ENCODE measurements around the gene NACC2. TPM values are rescaled to one million over a fixed set of nuclear protein-coding genes. Genes with fewer than 3 reads are reported as not detected.

NACC2 gene
- total and polyA plus RNA-seq, 2 donors (not counting 3 experiments of a cell fraction or from before 2014, with no cell fraction given) = 15.8 to 27.1 TPM

DNA sequence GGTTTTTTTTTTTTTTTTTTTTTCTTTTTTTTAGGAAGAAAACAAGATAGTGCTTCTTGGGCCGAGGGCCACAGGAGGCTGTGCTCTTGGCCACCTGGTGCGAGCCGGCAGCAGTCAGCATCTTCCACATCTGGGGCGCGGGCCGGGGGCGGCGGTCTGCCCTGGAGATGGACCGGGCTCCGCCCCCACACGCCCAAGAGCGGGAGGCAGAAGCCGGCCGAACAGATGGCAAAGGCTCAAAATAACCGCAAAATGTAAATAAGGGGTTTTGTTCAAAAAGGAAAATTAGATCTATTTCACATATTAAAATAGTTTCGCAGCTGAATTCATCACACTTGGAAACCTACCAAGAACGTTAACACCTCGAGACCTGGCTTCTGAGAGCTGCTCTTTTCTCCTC, 82.4 kb downstream of the NACC2 start:
- FAIRE-seq (peak; percentile 31), DNase-seq (ENCODE audit: low read depth, low spot score) (no peak)
- POLR2A ChIA-PET = no interaction called here
- H3K4me2 ChIP-seq (ENCODE audit: insufficient read depth, low read length) = no peak overlapping the region
- H4K20me1 ChIP-seq (replicated peaks; ENCODE audit: control insufficient read depth, extremely low read depth, insufficient read depth, low read length) = no peaks in the 10 kb centered on the region
- peak overlapping the region; percentile 30 for H3K9ac ChIP-seq (replicated peaks; ENCODE audit: extremely low read depth, insufficient read depth, low read length)
- CTCF ChIA-PET = no interaction called here
- TF ChIP-seq MYC (IDR thresholded peaks at IDR 0.05; ENCODE audit: low read depth, low read length) (no peak), EZH2 (IDR thresholded peaks at IDR 0.05; ENCODE audit: borderline replicate concordance, low read depth, low read length, severe bottlenecking) (no peak), GATA2 (IDR thresholded peaks at IDR 0.05; ENCODE audit: insufficient read depth, insufficient read length, low read depth, low read length) (no peak), POLR2A (IDR thresholded peaks at IDR 0.05; ENCODE audit: low read depth, low read length) (no peak)
- TF ChIP-seq, protein P1, sequence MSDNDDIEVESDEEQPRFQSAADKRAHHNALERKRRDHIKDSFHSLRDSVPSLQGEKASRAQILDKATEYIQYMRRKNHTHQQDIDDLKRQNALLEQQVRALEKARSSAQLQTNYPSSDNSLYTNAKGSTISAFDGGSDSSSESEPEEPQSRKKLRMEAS (IDR thresholded peaks at IDR 0.05; ENCODE audit: insufficient read depth, insufficient read length) = no peak
- TF ChIP-seq, protein P2, sequence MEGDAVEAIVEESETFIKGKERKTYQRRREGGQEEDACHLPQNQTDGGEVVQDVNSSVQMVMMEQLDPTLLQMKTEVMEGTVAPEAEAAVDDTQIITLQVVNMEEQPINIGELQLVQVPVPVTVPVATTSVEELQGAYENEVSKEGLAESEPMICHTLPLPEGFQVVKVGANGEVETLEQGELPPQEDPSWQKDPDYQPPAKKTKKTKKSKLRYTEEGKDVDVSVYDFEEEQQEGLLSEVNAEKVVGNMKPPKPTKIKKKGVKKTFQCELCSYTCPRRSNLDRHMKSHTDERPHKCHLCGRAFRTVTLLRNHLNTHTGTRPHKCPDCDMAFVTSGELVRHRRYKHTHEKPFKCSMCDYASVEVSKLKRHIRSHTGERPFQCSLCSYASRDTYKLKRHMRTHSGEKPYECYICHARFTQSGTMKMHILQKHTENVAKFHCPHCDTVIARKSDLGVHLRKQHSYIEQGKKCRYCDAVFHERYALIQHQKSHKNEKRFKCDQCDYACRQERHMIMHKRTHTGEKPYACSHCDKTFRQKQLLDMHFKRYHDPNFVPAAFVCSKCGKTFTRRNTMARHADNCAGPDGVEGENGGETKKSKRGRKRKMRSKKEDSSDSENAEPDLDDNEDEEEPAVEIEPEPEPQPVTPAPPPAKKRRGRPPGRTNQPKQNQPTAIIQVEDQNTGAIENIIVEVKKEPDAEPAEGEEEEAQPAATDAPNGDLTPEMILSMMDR (IDR thresholded peaks at IDR 0.05; ENCODE audit: extremely low read depth in 1 of 2, insufficient read depth in 1 of 2, low read depth in 1 of 2, low read length in 2 of 2) = no peak
- peaks cover 0 to 2% of the 10 kb centered on the region in 2 experiments for H3K36me3 ChIP-seq (ENCODE audit: control insufficient read depth in 2 of 2, extremely low read depth in 1 of 2, insufficient read depth in 2 of 2, low read length in 2 of 2)
- H2AFZ ChIP-seq (ENCODE audit: low read depth, low read length) = no peak overlapping the region
- peak overlapping the region; percentile 76 for H3K27ac ChIP-seq (ENCODE audit: insufficient read depth, low read depth, low read length)
- H3K4me3 ChIP-seq (replicated peaks in 1 of 3; ENCODE audit: insufficient read depth in 1 of 3, low read depth in 1 of 3, low read length in 3 of 3) = no peak overlapping the region
- H3K9me3 ChIP-seq (replicated peaks; ENCODE audit: control insufficient read depth, insufficient read depth, low read length) = no peaks in the 10 kb centered on the region
- peaks cover 50% of the 10 kb centered on the region for H3K4me1 ChIP-seq (ENCODE audit: control insufficient read depth, extremely low read depth, insufficient read depth, low read length)
- H3K9me1 ChIP-seq (replicated peaks; ENCODE audit: control insufficient read depth, extremely low read depth, insufficient read depth, low read length) = no peaks in the 10 kb centered on the region
- H3K79me2 ChIP-seq (ENCODE audit: control insufficient read depth, insufficient read depth, low read length) = peaks cover 6% of the 10 kb centered on the region
- intact Hi-C loops (cut with micrococcal nuclease) (no loop called here), dilution Hi-C loops (cut with MboI; ENCODE audit: extremely low pct_ligation_motif_present, low sequenced_read_pairs) (no loop called here)
- no TSS peak for BruUV-seq (replicated peaks)
- H3K27me3 ChIP-seq (ENCODE audit: control insufficient read depth in 2 of 2, insufficient read depth in 2 of 2, low read length in 2 of 2) = no peaks in the 10 kb centered on the region
